ENCODE results near the gene LMCD1.
A peak's percentile ranks its signal among the peaks of the same experiment; 100 is the strongest.

Gene LMCD1

GRCh38 chr3:8604988-8605387, 103.4 kb downstream of the LMCD1 start:
- DNase-seq (ENCODE audit: extremely low read depth, insufficient read length), result no peak
- Histone ChIP-seq H3K27me3 (replicated peaks; ENCODE audit: control insufficient read depth, insufficient read depth, low read length) (no peaks in the 10 kb centered on the region; the same call in 1 of the 2 replicates), H3K4me3 (replicated peaks; ENCODE audit: low read depth, low read length) (no peak overlapping the region), H3K36me3 (ENCODE audit: control insufficient read depth, insufficient read depth, low read length) (no peaks in the 10 kb centered on the region)
- TF ChIP-seq CTCF (IDR thresholded peaks at IDR 0.05; ENCODE audit: insufficient read depth, low read length, poor library complexity, severe bottlenecking), result no peak

GRCh38 chr3:8606701-8607231, 105.1 kb downstream of the LMCD1 start:
- H3K4me3 ChIP-seq (replicated peaks; ENCODE audit: low read depth, low read length), result no peak overlapping the region
- DNase-seq (ENCODE audit: extremely low read depth, insufficient read length), result no peak
- TF ChIP-seq CTCF (IDR thresholded peaks at IDR 0.05; ENCODE audit: insufficient read depth, low read length, poor library complexity, severe bottlenecking), result no peak

GRCh38 chr3:8607234-8608040, 105.8 kb downstream of the LMCD1 start:
- H3K4me3 ChIP-seq (replicated peaks; ENCODE audit: low read depth, low read length), result no peak overlapping the region
- TF ChIP-seq CTCF (IDR thresholded peaks at IDR 0.05; ENCODE audit: insufficient read depth, low read length, poor library complexity, severe bottlenecking), result peak; percentile 25
- no peaks in the 10 kb centered on the region for H3K36me3 ChIP-seq (ENCODE audit: control insufficient read depth, insufficient read depth, low read length)
- no peaks in the 10 kb centered on the region; the same call in 1 of the 2 replicates for H3K27me3 ChIP-seq (replicated peaks; ENCODE audit: control insufficient read depth, insufficient read depth, low read length)
- no peak for DNase-seq (ENCODE audit: extremely low read depth, insufficient read length)

More at GRCh38 chr3:8606701-8607231, 105.1 kb downstream of the LMCD1 start:
- Histone ChIP-seq H3K36me3 (ENCODE audit: control insufficient read depth, insufficient read depth, low read length) (no peaks in the 10 kb centered on the region), H3K27me3 (replicated peaks; ENCODE audit: control insufficient read depth, insufficient read depth, low read length) (no peaks in the 10 kb centered on the region; the same call in 1 of the 2 replicates)

GRCh38 chr3:8608041-8608790, 106.6 kb downstream of the LMCD1 start:
- Histone ChIP-seq H3K27me3 (replicated peaks; ENCODE audit: control insufficient read depth, insufficient read depth, low read length) (no peaks in the 10 kb centered on the region), H3K4me3 (replicated peaks; ENCODE audit: low read depth, low read length) (no peak overlapping the region), H3K36me3 (ENCODE audit: control insufficient read depth, insufficient read depth, low read length) (no peaks in the 10 kb centered on the region)
- no peak for TF ChIP-seq CTCF (IDR thresholded peaks at IDR 0.05; ENCODE audit: insufficient read depth, low read length, poor library complexity, severe bottlenecking)
- no peak for DNase-seq (ENCODE audit: extremely low read depth, insufficient read length)

GRCh38 chr3:8608791-8609467, 107.3 kb downstream of the LMCD1 start:
- H3K36me3 ChIP-seq (ENCODE audit: control insufficient read depth, insufficient read depth, low read length), result no peaks in the 10 kb centered on the region
- no peak for TF ChIP-seq CTCF (IDR thresholded peaks at IDR 0.05; ENCODE audit: insufficient read depth, low read length, poor library complexity, severe bottlenecking)
- H3K27me3 ChIP-seq (replicated peaks; ENCODE audit: control insufficient read depth, insufficient read depth, low read length), result no peaks in the 10 kb centered on the region
- no peak for DNase-seq (ENCODE audit: extremely low read depth, insufficient read length)
- H3K4me3 ChIP-seq (replicated peaks; ENCODE audit: low read depth, low read length), result no peak overlapping the region
